ENCODE measurements around the gene OR12D2. TPM values are rescaled to one million over a fixed set of nuclear protein-coding genes. Genes with fewer than 3 reads are reported as not detected.

Gene OR12D2
- not detected in 2 replicates for total RNA-seq

GRCh38 chr6:29395331-29395730, at the start of gene OR12D2:
OR12D2 (plus strand) TSS chr6:29395631; CDS start chr6:29396700, 1,069 bp downstream.

GRCh38 chr6:29368765-29369164, 26.7 kb upstream of the OR12D2 start, which contains the start of gene OR5V1:
OR5V1 (minus strand) TSS chr6:29368865; CDS start chr6:29356195, 12,670 bp downstream.

GRCh38 chr6:29375191-29375590, 20.2 kb upstream of the OR12D2 start, which contains the start of gene OR12D3:
OR12D3 (minus strand) TSS chr6:29375291; CDS start chr6:29375287, 4 bp downstream.

DNA sequence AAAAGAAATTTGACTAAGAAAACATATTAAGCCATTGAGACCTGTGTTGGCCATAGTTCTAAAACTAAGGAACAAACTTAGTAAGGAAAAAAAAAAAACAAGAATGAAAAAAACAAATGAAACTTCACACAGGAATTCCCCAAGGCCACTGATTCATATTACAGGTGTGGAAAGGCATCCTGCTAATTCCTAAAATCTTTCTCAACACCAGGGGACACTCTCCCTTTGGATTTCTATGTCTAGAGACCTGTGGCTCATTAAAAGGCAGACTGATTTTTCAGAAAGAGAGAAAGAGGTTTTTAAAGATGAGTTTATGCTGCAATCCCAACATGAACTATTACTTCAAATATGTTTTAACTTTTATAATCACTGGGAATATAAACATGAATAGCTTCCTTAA, 19.2 kb downstream of the OR12D2 start, which contains the start of gene OR12D1:
Gene OR12D1, plus strand, starts transcription at position 341 of the 400 bp plus-strand sequence.

DNA sequence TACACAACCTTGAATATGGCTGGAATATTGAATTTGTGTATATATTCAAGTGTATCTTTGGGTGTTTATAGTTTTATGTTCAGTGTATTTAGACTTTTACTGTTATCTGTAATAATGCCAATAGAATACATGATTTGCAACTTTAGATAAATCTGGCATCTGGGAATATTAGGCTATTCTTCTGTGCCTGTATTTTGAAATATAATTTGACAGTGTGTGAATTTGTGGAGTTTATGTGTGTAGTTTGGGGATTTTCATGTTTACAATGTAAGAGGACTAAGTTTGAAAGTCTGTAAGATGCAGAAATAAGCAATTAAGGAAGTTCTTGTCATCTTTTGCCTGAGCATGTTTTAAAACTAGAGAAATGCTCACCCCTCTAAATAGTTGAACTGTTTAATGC, 43.6 kb downstream of the OR12D2 start, which contains the start of gene OR10C1:
Gene OR10C1, plus strand, starts transcription at position 301 of the 400 bp plus-strand sequence. CDS start 710 bp downstream, outside the sequence.

Other genes starting within 250 kb of the OR12D2 start
- not detected in 2 replicates for gene OR2J2, start 224.7 kb upstream of the OR12D2 start, total RNA-seq
- gene OR14J1, start 93.9 kb upstream of the OR12D2 start, total RNA-seq: not detected in 2 replicates
- gene OR5V1, start 26.8 kb upstream of the OR12D2 start, total RNA-seq: not detected in 2 replicates
- not detected in 2 replicates for gene OR12D3, start 20.3 kb upstream of the OR12D2 start, total RNA-seq
- not detected in 2 replicates for gene OR12D1, start 19.3 kb downstream of the OR12D2 start, total RNA-seq
- gene OR10C1, start 43.7 kb downstream of the OR12D2 start, total RNA-seq: not detected in 2 replicates
- gene OR11A1, start 61.4 kb downstream of the OR12D2 start, total RNA-seq: not detected in 2 replicates
- gene OR2H1, start 61.5 kb downstream of the OR12D2 start, total RNA-seq: not detected in 2 replicates
- gene MAS1L, start 92.3 kb downstream of the OR12D2 start, total RNA-seq: not detected in 2 replicates
- gene UBD, start 164.1 kb downstream of the OR12D2 start, total RNA-seq: not detected in 2 replicates
- not detected in 2 replicates for gene OR2H2, start 189.5 kb downstream of the OR12D2 start, total RNA-seq
- gene GABBR1, start 237.6 kb downstream of the OR12D2 start, total RNA-seq: 10.4 and 17.1 TPM in 2 replicates